GM06990 (cell line): ENCODE measurements around the gene BRME1.
"Not testable (repeated sequence)": the region's sequence is repeated elsewhere in the genome, so short reads cannot be mapped to it uniquely, and the experiment has no call there.

Experiments
- DNase-seq: peaks from one replicate; pipeline ENCODE4 v3.0.0-alpha.2; 2011; ENCODE audit not compliant: insufficient read length; ENCODE audit errors: extremely low read depth
- H3K27me3 ChIP-seq: replicated peaks from 2 replicates; pipeline ENCODE4 v1.6.0; 2011; ENCODE audit warnings: low read length; ENCODE audit not compliant: control insufficient read depth, insufficient read depth
- H3K36me3 ChIP-seq: 2 replicates; pipeline ENCODE4 v1.5.1; 2011; ENCODE audit warnings: low read length; ENCODE audit not compliant: control insufficient read depth, insufficient read depth
- H3K4me3 ChIP-seq: replicated peaks from 2 replicates; pipeline ENCODE4 v1.5.1; 2011; ENCODE audit warnings: low read depth, mild to moderate bottlenecking, control low read depth, low read length
- TF ChIP-seq, protein P1 (sequence below): IDR thresholded peaks from 2 replicates; pipeline ENCODE4 v1.5.1; 2011; ENCODE audit warnings: low read length, control low read depth, mild to moderate bottlenecking, inconsistent platforms; ENCODE audit not compliant: insufficient read depth, poor library complexity, severe bottlenecking

Gene BRME1

DNA sequence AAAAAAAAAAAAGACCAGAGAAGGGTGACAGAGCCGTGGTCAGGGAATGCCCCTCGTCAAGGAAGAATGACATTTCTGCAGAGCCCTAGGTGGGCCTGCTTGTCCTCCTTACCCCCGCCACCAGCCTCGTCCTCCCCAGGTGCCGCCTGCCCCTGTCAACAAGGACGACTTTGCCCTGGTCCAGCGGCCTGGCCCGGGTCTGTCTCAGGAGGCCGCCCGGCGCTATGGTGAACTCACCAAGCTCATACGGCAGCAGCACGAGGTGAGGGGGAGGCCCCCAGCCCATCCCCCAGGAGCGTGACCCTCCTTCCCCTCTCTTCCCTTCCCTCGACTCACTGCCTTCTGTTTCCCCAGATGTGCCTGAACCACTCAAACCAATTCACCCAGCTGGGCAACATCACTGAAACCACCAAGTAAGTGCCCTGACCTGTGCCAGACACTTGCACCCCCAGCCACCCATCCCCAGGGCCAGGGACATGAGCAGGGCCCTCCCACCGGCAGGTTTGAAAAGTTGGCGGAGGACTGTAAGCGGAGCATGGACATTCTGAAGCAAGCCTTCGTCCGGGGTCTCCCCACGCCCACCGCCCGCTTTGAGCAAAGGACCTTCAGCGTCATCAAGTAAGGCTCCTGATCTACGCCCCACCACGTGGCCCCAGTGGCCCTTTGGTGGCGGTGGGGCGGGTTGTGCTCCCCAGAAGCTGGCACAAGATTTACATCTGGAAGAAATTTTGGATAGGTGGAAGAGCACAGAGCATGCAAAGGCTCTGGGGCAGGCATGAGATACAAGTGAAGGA, 17.5 kb upstream of the BRME1 start:
- no peaks in the 10 kb centered on the region for H3K27me3 ChIP-seq
- no peak for DNase-seq
- H3K4me3 ChIP-seq = no peak overlapping the region
- TF ChIP-seq, protein P1, sequence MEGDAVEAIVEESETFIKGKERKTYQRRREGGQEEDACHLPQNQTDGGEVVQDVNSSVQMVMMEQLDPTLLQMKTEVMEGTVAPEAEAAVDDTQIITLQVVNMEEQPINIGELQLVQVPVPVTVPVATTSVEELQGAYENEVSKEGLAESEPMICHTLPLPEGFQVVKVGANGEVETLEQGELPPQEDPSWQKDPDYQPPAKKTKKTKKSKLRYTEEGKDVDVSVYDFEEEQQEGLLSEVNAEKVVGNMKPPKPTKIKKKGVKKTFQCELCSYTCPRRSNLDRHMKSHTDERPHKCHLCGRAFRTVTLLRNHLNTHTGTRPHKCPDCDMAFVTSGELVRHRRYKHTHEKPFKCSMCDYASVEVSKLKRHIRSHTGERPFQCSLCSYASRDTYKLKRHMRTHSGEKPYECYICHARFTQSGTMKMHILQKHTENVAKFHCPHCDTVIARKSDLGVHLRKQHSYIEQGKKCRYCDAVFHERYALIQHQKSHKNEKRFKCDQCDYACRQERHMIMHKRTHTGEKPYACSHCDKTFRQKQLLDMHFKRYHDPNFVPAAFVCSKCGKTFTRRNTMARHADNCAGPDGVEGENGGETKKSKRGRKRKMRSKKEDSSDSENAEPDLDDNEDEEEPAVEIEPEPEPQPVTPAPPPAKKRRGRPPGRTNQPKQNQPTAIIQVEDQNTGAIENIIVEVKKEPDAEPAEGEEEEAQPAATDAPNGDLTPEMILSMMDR = no peak
- H3K36me3 ChIP-seq = peaks cover 28% of the 10 kb centered on the region

DNA sequence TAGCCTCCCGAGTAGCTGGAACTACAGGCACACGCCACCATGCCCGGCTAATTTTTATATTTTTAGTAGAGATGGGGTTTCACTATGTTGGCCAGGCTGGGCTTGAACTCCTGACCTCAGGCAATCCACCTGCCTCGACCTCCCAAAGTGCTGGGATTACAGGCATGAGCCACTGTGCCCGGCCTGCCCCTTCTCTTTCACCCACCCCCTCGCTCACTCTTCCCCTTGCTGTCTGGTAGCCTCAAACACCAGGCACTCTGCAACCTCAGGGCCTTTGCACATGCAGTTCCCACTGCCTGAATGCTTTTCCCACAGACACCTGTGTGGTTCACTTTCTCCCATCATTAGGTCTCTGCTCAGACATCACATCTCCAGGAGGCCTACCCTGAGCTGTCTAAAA, 16.2 kb upstream of the BRME1 start:
- not testable (repeated sequence) for H3K4me3 ChIP-seq, DNase-seq, H3K27me3 ChIP-seq
- peaks cover 28% of the 10 kb centered on the region for H3K36me3 ChIP-seq

DNA sequence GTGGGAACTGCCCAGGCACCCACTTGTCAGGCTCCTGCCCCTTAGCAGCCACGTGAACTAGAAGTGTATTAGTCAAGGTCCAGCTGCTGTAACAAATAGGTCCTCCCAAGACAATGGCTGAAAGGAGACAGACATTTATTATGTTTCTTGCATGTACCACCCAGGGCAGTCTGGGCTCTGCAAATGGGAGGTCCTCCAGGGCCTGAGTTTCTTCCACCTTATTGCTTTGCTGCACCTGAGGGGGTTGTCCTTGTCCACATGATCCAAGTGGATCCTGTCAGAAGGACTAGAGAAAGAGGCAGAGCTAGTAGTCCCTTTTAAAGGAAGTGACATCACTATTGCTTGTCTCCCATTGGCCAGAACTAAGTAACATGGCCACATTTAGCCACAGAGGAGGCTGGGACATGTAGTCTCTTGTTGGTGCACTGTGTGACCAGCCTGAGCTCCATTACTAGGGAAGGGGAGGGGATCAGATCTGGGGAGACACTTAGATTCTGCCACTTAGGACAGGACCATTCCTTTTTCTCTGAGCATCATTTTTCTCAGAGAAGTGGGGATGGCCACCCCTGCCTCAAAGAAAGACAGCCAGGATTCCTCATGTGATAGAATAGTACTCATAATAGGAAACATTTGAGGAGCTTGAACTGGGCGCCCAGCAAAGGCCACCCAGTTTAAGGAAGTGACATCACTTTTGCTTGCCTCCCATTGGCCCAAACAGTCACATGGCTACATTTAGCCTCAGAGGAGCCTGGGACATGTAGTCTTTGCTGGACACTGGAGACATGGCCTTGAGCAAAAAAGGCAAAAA, 15.2 kb upstream of the BRME1 start:
- no peak overlapping the region for H3K4me3 ChIP-seq
- H3K27me3 ChIP-seq = no peaks in the 10 kb centered on the region
- TF ChIP-seq, protein P1 = no peak
- H3K36me3 ChIP-seq = peaks cover 22% of the 10 kb centered on the region
- no peak for DNase-seq

DNA sequence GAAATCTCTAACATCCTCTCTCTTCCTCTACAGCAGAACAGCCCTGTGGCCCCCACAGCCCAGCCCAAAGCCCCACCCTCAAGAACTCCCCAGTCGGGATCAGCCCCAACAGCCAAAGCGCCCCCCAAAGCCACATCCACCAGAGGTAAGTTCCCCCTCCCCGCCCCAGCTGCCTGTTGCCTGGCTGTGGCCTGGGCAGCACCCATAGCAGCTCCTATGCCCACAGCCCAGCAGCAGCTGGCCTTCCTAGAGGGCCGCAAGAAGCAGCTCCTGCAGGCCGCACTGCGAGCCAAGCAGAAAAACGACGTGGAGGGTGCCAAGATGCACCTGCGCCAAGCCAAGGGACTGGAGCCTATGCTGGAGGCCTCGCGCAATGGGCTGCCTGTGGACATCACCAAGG, 14.6 kb upstream of the BRME1 start:
- peaks cover 22% of the 10 kb centered on the region for H3K36me3 ChIP-seq

DNA sequence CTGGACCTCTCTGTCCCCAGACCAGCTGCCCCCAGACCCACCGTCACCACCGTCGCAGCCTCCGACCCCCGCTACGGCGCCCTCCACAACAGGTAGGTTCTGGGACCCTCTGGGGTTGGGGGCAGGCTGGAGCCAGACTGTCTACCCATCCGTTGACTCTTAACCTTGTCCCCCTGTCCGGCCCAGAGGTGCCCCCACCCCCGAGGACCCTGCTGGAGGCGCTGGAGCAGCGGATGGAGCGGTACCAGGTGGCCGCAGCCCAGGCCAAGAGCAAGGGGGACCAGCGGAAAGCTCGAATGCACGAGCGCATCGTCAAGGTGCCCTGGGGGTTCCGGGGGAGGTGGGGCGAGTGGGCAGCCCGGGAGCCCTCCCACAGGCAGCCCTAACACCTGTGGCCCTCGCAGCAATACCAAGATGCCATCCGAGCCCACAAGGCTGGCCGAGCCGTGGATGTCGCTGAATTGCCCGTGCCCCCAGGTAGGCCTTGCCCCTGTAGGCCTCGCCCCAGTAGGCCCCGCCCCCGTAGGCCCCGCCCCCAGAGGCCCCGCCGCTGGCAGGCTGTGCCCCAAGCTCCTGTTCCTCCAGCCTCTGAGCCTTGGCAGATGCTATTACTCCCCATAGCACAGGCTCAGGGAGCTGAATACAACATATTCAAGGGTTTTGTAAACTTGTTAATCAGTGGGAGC, 13.0 kb upstream of the BRME1 start:
- TF ChIP-seq, protein P1 = no peak
- no peak for DNase-seq
- Histone ChIP-seq H3K36me3 (peaks cover 22% of the 10 kb centered on the region), H3K4me3 (no peak overlapping the region), H3K27me3 (no peaks in the 10 kb centered on the region)

More for the DNA sequence above, 14.6 kb upstream of the BRME1 start:
- H3K27me3 ChIP-seq = no peaks in the 10 kb centered on the region
- no peak for DNase-seq
- TF ChIP-seq, protein P1 = no peak
- H3K4me3 ChIP-seq = no peak overlapping the region

DNA sequence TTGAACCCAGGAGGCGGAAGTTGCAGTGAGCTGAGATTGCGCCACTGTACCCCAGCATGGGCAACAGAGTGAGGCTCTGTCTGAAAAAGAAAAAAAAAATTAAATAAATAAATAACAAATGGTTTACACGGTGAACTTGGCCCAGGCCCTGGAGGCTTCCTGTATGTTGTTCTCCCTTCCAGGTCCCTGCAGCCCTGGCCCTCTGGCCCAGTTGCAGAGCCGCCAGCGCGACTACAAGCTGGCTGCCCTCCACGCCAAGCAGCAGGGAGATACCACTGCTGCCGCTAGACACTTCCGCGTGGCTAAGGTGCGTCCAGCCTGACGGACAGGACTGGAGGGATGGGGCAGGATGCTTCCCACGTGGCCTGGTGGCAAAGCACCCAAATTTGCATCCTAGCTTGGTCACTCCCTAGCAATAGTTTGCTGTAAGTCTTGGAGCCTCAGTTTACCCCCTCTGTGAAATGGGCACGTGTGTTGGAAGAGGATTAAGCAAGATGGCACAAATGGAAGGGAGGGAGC, 12.0 kb upstream of the BRME1 start:
- Histone ChIP-seq H3K27me3 (no peaks in the 10 kb centered on the region), H3K36me3 (peaks cover 22% of the 10 kb centered on the region), H3K4me3 (no peak overlapping the region)
- TF ChIP-seq, protein P1 = no peak
- DNase-seq = no peak
